Testis (tissue), 2 donors: ENCODE results near the gene MYO18B.

Experiments
- POLR2A ChIP-seq: fragments of 450-650 bp; IDR thresholded peaks from one replicate; pipeline ENCODE4 v1.6.1; 2017; ENCODE audit warnings: antibody characterized with exemption, mild to moderate bottlenecking, moderate library complexity
- TF ChIP-seq, protein P1 (sequence below), 3 experiments: fragments of 450-650 bp in 2 of 3; fragments of 200-600 bp in 1 of 3; sonication (generic) in 1 of 3; IDR thresholded peaks; one replicate each; pipeline ENCODE4 v1.5.1; 2016 to 2019; ENCODE audit warnings: antibody characterized with exemption in 3 of 3, mild to moderate bottlenecking in 2 of 3, moderate library complexity in 1 of 3

DNA sequence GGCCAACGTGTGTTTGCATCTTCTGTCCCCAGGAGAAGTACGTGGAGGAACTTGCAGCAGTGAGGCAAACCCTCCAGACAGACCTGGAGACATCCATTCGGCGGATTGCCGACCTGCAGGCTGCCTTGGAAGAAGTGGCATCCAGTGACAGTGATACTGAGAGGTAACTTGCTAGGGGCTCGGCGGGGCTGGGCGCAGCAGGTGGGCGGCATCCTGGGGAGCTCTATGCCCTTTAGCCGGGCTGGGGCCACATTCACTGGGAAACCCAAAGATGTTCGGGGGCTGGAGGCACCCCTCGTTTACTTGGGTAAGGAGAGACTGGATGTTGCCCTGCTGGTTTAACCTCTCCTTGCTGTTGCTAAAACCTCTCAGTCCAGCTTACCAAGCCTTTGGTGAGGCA is 250.3 kb downstream of the MYO18B start:
- TF ChIP-seq POLR2A = no peak
- TF ChIP-seq, protein P1, sequence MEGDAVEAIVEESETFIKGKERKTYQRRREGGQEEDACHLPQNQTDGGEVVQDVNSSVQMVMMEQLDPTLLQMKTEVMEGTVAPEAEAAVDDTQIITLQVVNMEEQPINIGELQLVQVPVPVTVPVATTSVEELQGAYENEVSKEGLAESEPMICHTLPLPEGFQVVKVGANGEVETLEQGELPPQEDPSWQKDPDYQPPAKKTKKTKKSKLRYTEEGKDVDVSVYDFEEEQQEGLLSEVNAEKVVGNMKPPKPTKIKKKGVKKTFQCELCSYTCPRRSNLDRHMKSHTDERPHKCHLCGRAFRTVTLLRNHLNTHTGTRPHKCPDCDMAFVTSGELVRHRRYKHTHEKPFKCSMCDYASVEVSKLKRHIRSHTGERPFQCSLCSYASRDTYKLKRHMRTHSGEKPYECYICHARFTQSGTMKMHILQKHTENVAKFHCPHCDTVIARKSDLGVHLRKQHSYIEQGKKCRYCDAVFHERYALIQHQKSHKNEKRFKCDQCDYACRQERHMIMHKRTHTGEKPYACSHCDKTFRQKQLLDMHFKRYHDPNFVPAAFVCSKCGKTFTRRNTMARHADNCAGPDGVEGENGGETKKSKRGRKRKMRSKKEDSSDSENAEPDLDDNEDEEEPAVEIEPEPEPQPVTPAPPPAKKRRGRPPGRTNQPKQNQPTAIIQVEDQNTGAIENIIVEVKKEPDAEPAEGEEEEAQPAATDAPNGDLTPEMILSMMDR (IDR thresholded peaks at IDR 0.05) = no peak
